Erythroblast (primary cell): Measurements from ENCODE around the gene CFAP20DC.

Source experiments
- GATA1 ChIP-seq: IDR thresholded peaks from 2 replicates; pipeline ENCODE4 v1.6.1; 2011; ENCODE audit warnings: low read depth, mild to moderate bottlenecking, control low read depth, low read length, moderate library complexity
- POLR2A ChIP-seq: IDR thresholded peaks from 2 replicates; pipeline ENCODE4 v1.6.1; 2011; ENCODE audit warnings: mild to moderate bottlenecking, low read length

GRCh38 chr3:59065240-59065639, 15.4 kb upstream of the CFAP20DC start:
- TF ChIP-seq POLR2A (no peak), GATA1 (no peak)
